NCI-H82 (cell line): Measurements from ENCODE around the gene NUCKS1.
A peak's percentile ranks its signal among the peaks of the same experiment; 100 is the strongest.

ENCODE experiments used
- DNase-seq: peaks from one replicate; lab custom pipeline; 2025; lab: John Stamatoyannopoulos, UW

Gene NUCKS1, protein sequence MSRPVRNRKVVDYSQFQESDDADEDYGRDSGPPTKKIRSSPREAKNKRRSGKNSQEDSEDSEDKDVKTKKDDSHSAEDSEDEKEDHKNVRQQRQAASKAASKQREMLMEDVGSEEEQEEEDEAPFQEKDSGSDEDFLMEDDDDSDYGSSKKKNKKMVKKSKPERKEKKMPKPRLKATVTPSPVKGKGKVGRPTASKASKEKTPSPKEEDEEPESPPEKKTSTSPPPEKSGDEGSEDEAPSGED

DNA sequence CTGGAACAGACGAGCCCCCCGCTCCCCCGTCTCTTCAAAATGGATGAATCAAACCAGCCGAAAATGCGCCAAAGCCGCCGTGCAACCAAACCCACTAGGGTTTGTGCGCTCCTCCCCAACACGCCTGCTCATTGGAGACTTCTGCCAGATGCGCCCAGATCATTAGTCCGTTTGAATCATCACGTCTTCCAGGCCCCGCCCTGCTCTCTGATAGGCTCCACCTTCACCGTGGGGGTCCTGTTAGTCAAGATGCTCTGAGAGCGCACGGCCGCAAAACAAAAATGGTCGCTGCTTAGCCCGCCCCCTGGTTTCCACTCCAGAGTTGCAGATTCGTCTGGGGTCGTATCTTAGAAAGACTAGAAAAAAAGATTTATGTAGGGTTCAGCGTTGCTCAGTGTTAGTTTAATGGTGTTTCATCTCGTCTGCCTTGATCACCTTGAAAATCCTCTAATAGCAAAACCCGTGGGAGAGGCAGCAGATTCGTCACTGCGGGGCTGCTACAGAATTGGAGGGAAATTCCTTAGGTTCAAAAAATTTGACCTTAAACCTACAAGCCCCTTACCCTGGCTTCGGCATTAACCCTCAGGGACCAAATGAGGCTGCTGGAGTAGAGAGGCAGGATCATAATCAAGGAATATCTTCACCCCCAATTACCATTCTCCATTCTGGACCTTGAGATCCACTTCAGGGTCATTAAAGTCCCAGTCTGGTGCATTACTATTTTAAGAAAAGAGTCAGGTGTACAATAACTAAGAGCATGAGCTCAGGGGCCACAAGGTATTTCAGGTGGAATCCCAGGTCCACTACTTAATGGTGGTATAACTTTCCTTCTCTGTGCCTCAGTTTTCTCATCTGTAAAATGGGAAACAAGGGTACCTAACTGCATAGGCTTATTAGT, at the start of gene NUCKS1:
Gene NUCKS1 (minus strand): TSS at position 45 of the 898 bp plus-strand sequence. CDS start 209 bp downstream, outside the sequence.
- peak; percentile 100 for DNase-seq

DNA sequence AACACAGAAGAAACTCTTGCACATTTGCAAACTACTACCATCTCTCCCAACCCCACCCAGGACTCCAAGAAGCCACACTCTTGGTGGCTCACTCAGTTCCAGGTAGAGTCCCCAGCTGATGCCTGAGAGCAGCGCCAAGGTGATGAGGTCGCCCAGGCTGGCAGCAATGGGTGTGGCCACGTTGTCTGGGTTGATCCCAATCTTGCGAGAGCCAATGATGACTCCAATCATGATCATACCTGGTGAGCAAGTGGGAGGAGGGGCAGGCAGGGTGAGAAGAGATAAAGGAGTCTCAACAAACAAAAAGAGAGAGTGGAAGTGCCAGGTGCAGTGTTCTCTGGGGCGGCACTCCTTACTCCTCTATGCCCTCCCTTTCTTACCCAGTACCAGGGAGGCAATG, 48.6 kb upstream of the NUCKS1 start:
- no peak for DNase-seq

DNA sequence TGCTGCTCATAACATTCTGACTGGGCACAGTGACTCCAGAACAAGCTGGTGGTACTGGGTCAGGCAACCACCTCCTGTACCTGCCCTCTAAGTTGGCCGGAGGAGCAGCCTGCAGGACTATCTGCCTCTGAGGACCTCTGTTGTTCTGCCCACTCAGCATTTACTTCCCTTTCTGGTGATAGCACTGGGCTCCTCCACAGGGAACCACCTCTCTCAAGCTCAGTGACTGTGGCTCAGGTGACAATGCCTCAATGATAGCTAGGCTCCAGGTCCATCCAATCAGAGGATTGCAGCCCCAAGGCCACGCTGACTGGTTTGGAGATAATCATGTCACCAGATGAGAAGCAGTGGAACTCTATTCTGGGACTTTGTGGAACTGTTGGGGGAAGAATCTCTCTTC, 47.2 kb upstream of the NUCKS1 start:
- no peak for DNase-seq

DNA sequence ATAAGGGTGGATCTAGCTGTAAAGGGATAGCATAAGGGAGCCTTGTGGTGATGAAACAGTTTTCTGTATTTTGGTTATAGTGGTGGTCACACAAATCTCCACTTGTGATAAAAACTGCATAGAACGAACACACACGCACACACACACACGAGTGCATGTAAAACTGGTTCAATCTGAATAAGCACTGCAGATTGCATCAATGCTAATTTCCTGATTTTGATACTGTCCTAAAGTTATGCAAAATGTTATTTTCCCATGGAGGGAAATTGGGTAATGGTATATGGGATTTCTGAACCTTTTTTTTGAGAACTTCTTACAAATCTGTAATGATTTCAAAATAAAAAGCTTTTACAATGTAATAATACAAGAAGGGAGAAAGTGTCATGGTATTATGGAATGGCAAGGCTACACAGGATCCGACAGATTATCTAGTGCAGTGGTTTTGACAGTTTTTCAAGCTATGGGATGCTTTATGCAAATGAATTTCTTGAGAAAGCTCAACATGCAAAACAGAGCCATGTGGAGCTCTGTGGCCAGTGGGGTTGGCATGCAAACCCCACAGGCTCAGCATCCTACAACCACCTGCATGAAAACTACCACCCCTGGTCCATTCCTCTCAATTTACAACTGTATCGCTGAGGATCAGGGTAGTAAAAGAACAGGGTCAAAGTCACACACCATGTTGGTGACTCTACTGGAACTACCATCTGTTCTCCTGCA, 44.2 kb upstream of the NUCKS1 start:
- DNase-seq = no peak

DNA sequence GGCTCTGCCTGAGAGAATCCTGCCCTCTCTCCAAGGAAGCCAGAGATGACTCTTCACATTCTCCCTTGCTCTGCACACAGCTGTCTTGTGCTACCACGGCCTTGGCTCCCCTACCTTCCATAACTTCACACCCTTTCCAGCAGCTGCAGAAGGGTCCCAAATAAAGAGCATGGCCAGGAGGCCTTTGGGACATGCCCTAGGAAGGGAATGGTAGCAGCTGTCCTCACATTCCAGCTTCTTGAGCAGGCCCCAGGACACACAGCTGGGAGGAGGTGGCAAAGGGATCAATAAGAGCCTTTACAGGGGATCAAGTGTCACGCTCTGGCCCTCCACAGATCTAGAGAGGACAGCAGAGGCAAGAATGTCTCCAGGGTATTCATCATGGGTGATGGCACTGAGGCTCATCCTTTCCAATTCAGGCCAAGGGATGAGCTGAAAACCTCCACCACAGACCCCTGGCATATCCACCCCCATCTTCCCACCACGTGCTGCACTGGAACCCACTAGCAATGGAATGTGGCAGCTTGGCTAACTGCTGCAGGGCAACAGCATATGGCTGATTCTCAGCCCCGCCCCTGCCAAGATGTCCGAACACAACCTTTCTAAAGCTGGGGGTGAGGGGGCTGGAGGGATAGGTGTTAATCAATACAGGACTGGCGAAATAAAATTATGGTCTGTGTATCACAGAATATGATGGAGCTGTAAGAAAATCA, 43.1 kb upstream of the NUCKS1 start:
- peak; percentile 71 for DNase-seq

DNA sequence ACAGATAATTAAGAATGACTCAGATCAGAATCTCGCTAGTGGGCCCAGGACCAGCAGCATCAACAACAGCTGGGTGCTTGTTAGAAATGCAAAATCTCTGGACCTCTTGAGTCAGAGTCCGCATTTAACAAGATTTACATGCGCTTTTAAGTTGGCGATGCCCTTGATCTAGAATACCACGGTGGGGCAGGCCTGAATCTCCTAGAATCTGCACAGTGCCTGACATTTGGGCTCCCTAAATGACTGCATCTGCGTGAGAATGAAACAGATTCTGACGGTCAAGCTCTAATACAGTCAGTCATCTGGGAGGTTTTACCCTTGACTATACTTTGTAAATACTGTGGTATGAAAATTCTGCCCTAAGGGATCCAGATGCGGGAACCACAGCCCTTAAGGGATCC, 42.5 kb upstream of the NUCKS1 start:
- DNase-seq = peak; percentile 69

DNA sequence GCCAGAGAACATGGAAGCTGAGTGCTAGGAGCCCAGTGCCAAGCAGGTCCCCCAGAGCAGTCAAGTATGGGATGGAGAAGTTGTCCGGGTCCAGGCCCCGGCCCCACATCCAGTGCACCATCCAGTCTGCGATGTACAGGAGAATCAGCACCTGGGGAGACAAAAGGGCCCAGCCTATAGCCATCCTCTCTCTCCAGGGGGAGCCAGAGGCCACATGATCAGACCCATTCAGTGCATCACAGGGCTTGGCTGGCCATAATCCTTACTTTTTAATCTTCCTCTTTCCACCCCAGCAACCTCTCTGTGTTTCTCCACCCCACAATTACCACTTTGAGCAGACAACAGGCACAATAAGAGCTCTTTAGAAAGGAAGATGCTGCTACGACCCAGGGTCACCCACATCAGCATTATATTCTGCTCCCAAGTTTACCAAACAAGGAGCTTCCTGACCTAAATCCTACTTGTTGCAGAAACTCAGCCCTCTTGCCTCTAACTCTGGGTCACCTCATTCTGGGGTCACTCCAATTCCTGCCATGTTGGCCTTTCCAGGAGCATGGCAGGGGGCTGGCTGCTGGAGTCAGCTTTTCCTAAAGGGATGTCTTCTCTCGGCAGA, 41.7 kb upstream of the NUCKS1 start:
- DNase-seq = peak; percentile 92

DNA sequence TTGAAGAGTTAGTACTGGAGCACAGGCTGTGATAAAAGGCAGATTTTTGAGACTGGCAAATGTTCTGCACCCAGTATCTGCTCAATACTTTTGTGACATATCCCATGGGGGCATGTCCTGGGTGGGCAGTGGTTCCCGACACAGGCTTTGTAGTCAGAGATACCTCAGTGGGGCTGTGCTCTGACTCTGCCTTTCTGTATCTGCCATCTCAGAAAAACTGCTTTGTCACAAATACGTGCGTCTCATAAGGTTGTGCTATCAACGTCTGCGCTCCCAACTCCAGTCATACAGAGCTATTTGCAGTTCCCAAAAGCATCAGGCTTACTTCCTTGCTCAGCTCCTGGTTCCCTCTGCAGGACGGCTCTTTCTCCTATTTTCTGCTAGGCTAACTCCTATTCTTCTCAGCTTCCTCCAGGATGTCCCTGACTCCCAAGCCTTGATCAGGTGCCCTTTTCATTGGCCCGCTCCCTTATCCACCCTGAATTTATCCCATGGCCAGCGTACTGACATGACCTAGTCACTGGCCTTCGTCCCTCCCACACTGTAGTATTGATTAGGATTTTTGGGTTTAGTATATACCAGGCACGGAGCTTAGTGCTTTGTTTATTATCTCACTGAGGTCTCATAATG, 37.4 kb upstream of the NUCKS1 start:
- no peak for DNase-seq

DNA sequence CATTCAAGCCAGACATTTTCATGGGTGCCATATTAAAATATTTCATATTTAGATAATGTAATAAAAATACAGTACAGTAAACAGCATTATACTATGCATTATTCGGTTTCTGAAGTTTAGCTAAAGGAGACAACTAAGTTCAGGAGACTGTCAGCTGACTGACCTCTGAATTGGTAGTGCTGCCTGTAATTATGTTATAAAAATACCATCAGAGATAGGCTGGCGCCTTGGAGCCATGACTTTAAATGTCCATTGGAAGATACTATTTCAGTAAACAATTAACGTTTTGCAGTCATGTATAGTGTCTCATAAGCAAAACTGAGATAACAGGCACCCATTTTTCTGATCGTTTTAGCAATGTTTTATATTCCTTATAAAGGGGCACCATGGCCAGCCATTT, 36.6 kb upstream of the NUCKS1 start:
- DNase-seq = no peak

DNA sequence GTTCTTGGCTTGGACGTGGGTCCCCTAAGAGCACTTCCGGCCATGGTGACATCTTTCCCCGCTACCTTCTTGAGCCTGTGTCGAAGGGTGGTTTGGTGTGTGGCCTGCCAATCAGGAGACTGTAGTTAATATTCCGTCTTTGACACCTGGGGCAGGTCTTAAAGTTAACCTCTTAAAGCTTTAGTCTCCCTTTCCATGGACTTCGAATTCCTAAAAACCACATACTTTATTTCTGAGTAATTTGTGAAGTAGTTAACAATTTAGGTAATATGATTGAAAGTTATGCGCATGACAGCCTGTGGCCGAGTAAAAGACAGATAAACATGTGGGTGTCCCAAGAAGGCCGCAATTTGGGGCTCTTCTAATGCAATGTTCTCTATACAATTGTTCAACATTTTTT, 35.5 kb upstream of the NUCKS1 start:
- DNase-seq = no peak

DNA sequence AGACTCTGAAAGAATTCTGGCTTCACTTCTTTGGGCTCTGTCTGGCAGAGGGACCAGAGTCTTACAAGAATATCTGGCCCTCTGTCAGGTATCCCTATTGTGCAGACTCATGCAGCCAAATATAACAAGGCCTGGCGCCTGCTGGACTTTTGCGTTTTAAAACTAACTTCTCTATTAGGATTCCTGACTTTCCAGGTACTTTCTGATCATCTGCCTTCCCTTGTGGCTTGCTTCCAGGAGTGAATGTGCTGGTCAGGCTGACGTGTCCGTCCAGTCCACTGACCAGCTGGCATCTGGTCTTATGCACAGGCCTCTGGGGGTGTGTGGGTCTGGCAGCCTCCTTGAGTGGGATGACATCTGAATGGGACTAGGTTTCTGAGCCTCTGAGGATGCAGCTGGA, 33.9 kb upstream of the NUCKS1 start:
- DNase-seq = no peak

DNA sequence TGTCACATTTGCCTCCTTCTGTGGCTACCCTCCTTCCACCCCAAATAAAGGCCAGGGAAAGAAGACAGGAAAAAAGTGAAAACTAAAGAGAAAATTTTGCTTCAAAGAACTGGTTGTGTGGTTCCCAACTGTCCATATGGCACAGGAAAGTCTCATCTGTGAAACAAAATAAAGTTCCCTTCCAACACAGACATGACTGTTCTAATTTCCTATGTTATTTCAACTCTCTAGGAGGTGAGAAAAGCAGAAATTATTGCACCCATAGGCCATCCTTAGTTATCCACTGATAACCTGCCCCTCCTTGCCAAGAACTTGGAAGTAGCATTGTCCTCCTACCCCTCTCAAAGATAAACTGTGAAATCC, 33.4 kb upstream of the NUCKS1 start:
- no peak for DNase-seq

DNA sequence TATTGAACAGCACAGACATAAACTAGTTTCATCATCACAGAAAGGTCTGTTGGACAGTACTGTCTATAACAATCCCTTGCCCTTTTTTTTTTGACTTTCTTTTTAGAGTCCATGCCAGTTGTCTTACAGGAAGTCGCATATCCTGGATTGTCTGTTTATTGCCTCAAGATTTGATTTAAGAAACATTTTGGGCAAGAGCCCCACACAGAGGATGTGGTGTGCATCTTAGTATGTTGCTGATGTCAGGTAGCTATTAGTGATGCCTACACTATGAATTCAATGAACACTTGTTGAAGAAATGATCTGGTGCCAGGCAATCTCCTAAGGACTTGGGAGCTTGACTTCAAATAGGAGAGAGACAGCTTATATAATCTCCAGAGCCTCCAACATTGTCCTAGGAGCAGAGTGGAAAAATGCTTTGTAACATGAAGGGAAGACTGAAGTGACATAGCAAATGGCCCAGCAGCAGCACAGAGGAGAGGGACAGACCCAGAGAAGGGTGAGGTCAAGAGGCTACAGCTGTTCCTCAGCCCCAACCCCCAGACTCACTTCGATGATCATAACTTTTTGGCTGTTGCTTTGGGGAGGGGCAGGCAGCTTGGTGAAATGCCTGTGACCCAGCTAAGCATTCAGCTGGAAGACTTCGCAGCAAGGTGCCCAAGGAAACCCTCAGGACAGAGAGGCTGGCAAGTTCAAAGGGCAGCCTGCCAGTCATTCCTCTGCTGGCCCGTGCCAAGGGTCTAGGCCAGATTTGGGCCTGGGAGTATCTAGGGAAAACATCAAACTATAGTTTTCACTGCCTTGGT, 32.8 kb upstream of the NUCKS1 start:
- DNase-seq = no peak

DNA sequence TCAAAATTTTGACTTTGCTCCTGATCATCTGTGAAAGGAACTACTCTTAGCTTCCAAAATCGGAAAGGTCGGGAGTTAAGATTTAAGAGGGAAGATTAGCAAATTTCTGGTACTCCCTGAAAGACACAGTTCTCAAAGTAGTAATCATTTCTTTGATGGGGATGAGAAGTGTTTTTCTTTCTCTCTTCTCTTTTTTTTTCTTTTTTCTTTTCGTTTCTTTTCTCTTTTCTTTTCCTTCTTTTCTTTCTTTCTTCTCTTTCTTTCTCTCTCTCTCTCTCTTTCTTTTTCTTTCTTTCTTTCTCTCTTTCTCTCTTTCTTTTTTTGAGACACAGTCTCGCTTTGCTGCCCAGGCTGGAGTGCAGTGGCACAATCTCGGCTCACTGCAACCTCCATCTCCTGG, 30.4 kb upstream of the NUCKS1 start:
- DNase-seq = no peak

DNA sequence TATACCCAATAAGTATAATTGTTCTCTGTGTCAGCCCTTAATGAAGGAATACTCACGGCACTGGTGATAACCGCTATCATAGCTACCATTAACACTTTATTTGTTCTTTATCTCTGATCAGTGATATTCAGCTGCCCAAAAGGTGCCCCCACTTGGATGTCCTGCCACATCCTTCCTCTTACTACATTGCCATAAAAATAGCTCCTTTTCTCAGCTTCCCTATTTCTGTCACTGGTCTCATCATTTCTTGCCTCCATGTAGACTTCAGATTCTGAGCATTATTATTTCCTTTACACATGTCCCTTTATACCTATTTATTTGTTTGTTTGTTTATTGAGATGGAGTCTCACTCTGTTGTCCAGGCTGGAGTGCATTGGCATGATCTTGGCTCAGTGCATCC, 28.0 kb upstream of the NUCKS1 start:
- DNase-seq = no peak

DNA sequence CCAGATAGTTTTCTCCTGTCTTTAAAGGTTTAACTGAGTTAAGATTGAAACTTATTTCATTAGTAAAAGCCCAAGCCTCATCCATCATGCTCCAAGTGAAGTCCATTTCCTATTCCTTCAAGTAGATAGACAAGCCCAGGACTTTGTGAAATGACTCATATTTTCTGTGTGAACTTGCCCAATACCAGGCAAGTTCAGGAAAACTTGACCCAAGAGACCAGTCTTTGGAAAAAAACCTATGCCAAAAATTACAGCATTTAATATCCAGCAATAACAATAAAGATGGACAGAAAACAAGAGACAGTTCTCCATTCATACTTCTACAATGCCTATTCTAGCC, 25.7 kb upstream of the NUCKS1 start:
- DNase-seq = no peak

DNA sequence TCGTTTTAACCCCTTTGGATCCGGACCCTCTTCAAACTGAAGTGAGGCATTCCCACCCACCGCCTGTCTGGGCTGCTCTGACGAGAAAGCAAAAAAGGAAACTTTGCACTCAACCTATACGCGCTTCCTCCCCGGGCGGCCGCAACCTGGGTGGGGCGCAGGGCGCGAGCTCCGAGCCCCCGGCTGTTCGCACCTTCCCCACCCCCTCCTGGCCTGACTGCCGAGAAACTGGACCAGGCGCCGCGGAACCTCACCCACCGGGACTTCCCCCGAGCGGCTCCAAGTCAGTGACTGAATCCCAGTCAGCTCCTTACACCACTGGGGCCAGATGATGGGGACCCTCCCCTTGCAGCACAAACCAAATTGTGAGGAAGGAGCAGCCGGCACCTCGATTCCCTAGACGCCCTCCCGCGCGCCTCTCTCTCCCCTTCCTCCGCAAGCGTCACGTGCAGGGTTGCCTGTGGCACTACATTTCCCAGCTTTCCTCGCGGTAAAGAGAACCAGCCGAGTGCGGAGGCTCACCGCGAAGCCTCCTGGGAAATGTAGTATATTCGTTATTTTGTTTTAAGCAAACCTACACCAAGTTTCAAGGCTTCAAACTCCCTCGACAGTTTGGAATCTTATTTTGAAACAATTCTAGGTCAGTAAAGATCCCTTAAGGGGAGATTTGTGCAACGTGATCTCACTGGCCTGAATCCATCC, 25.2 kb upstream of the NUCKS1 start, which contains the start of gene RAB29:
Gene RAB29 (minus strand): TSS at position 468 of the 702 bp plus-strand sequence. CDS start 526 bp downstream, outside the sequence.
- peak; percentile 96 for DNase-seq

DNA sequence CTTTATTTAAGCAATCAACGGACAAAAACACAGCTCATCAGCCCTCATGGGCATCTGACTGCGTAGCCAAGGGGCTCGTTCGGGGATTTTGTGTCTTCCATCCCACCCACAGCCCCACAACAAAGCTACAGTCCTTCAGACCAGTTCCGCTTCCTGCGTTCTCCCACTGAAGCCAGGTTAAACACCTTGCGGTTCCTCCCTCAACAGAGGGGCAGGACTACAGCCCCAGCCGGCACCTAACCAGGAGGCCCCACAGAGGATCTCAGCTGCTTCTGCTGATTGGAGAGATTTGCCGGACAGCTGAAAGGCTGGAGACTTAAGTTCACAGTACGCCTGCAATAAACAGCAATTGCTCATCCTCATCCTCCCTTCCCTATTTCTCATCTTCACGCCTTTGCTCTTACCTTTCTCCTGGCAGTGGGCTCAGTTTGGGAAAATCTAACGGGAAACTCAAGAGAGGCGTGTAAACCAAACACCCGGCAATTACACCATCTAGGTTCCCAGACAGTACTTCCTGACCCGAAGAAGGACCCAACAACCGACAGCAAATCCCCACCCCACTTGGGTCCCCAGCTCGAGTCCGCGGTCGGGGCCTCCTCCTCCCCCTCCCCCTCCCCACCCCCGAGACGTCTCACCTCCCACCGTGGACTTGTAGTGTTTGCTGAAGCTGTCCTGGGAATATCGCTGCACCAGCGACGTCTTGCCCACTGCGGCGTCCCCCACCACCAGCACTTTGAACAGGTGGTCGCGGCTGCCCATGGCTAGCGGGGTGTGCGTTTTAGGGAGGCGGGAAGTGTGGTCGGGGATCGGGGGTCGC, 24.4 kb upstream of the NUCKS1 start:
- DNase-seq = peak; percentile 65

DNA sequence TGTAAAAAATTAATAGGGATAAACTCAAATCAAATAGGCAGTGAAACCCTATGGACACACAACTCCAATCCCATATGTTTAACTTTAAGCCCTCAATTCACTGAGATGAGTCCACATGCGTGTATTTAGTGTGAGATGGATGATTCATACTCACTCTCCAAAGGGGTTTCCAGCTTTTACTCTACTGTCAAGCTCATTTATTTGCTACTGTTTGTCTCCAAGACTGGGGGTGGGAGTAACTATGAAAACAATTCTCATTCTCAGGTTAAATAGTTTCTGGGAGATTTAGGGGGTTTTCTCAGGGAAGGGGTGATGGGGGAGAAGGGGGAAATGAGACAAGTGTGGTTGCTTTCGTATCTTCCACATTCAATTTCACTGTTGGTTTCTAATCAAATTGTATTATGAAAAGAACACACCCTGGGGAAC, 22.6 kb upstream of the NUCKS1 start:
- no peak for DNase-seq
